GM21515 (cell line): ENCODE data around the gene PHC2.

ENCODE experiments used
- ATAC-seq: cut with Tn5 transposase; IDR thresholded peaks from one replicate; pipeline ENCODE4 v1.9.1; 2021; ENCODE audit not compliant: unreplicated experiment

Gene PHC2

DNA sequence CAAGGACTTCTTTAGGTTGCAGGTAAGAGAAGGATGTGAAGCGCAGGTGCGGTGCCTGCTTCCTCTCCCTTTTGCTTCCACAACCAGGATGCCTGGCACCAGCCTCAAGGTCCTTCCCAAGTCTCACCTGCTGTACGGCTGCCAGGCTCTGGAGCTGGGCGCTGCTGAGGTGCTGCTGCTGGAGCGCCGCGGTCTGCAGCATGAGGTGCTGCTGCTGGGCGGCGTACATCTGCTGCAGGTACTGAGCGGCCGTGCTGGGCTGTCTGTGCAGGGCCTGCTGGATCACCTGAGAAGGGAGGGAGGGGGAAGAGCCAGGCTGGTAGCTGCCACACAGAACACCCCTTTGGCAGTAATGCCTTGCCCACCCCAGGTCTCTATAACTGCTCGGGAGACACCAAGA is 58.7 kb downstream of the PHC2 start:
- no peak for ATAC-seq

DNA sequence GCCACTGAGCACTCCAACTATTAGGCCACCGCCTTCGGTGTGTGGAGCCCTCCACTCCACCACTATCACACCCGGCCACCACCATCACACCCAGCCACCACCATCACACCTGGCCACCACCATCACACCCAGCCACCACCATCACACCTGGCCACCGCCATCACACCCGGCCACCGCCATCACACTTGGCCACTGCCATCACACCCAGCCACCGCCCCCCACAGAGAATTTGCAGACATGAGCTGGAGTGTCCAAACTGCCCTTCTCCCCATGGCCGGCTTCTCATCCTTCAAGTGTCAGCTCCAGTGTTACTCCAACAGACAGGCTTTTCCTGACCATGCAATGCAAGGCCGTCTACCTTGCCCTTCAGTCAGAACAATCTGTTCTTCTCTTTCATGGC is 59.6 kb downstream of the PHC2 start:
- ATAC-seq = no peak

DNA sequence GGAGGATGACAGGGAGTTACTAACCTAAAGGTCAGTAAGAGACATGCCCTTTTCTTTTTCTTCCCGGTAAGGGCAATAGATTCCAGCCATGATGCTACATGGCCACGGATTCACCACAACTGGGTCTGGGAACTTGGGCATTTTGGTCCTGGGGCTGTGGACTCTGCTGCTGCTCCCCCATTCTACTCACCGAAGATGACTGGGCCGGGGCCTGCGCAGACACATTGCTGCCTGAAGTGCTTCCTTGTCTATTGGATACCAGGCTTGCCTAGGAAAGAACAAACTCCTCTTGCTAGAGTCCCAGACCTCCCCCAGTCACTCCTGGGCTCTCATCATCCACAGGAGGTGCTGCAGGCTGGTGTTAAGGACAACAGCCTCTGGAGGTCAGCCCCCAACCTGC is 60.1 kb downstream of the PHC2 start:
- no peak for ATAC-seq

DNA sequence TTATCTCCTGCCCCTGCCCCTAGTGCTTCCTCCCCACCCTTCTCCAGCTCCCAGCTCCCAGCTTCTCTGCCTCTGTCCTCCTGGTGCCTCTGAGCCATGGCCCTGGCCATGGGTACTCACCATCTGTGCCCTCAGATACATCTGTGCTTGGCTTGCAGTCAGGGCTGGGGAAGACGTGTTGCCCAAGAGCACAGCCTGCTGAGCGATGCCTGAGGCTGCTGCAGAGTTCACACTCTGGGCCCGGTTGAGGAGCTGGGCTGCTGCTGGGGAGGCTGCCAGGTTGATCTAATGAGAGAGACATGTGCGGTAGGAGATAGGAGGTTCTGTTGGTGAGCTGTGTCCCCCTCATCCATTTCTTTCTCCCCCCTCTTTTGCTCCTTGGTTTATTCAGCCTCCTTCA is 60.6 kb downstream of the PHC2 start:
- ATAC-seq = no peak

DNA sequence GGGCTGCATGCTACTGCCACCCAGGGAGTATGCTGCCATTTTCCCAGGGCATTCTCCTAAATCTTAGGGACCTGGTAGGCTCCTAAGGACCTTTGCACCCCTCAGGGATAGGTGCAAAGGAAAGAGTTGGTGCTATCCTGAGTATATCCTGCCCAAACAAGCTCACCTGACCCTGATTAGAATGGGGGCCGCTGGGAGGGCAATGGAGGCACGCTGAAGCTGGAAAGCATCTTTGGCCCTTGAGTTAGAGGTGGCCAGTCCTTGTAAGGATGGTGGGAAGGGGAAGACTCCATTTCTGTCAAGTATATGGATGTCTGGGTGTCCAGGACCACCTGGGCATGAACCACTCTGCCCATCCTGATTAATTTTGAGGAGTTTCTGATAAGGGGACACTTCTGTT is 61.1 kb downstream of the PHC2 start:
- no peak for ATAC-seq

DNA sequence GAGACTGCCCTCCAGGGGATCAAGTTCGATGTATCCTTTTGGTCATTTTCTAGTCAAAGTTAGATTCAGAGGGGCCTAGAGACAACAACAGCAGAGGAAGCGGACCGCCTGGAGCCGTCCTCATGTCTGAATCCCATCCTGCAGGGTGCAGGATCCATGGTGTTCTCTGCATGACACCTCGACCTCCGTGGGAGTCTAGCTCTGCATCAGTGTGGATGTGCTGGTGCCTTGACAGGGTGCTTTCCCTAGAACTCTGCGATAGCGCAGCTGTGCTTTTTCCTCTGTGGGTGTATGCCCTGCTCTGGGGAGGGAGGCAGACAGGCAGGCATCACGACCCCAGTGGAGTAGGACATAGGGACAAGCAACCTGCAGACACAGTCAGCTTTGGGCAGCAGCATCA is 61.8 kb downstream of the PHC2 start:
- no peak for ATAC-seq

DNA sequence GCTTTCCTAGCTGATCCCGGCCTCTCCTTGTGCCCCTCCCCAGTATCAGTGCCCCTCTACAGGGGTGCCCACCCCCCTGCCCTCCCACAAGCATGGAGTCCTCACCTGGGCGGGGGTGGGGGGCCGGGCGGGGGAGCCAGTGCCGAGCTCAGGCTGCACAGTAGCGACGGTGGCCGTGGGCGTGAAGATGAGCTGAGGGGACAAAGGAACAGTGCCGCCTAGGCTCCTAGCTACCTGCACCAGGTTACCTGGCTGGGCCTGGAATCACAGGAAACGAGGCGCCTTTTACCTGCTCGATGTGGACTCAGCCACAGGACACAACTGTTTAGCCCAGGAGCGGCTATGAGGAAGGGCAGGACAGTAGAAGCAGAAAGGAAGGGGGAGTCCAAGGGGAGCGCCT is 62.5 kb downstream of the PHC2 start:
- ATAC-seq = no peak

DNA sequence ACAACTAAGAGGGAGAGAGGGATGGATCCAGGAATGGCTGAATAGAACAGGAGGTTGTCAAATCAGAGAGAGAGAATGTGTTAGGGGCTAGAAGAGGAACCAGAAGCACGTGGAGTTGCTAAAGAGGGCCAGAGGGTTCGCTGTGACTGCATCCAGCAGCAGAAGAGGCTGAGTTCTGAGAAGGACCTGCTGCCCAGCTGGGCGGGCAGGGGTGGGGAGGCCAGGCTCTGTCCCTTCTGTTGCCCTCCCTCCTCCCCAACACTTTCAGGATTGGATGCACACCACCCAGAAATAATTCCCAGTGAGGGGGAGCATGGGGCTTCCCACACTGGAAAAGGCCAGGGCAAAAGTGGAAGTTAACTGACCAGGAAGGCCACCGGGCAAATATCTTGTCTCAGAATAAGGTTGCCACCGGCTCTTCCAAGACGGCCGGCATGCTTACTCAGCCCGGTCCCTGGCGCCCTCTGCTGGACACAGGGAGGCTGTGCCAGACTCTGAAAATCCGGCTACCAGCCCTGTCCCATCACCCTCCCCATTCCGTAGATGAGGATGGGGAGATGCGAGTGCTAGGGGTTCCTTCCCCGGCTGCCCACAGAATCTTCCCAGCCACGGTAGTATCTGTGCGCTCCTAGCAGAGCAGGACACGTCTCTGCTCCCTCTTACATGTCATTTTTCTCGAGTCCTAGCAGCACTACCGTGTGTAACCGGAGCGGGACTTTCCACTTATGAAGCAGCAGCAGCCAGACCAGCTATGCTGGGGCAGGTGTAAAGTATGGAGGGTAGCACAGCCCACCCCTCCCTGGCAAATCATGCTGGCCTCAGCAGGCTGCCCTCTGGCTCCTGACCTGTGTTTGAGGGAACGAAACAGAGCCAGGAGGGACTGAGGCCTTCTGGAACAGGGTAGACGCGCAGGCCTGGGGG is 63.1 kb downstream of the PHC2 start:
- ATAC-seq = peak; percentile 61

DNA sequence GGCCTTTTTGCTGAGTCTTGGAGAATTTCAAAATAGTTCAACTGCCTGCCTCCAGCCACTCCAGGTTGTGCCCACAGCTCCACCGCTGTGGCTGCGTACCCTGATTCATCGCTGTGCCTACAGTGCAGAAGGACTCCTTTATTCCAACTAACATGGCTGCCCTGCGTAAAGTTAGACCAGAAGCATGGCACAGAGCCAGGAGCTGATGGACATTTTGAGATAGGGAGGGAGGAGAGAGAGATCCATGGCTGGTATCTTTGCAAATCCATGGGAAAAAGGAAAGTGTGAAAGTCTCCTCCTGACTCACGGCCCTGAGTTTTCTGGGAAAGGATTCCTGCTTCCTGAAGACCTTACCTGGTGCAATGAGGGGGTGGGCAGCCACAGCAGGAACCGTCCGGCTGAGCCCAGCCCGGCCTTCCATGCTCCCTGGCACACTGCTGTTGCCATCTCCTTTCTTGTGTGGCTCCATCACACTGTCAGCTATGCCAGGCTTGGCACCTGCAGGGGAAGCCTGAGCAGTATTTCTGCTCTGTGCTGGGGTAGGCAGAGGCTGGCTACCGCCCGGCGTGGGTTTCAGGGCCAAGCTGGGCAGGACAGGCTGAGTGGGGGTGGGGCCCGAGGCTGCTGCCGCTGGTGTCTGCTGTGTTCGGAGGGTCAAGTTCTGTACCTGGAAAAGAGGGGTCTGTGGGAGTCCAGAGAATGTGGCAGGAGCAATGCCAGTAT is 64.0 kb downstream of the PHC2 start:
- ATAC-seq = no peak

DNA sequence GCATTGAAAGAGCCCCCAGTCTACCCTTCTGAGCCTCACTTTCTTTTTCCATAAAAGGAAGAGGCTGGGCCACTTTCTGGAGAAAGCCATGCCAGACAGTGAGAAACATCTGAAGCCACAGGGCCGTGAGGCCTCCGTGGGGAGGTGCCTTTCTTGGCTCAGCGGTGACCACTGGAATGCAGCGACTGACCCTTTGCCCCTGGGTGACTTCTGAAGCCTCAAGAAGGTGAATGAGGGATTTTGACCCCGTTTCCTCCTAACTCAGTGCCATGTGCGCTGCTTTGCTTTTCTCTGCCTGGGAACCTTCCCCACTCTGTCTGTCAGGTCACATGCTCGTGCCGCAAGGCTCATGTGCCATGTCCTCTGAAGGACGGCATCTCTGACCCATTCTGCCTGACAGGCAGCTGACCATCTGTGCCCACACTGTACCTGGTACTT is 65.3 kb downstream of the PHC2 start:
- ATAC-seq = no peak

DNA sequence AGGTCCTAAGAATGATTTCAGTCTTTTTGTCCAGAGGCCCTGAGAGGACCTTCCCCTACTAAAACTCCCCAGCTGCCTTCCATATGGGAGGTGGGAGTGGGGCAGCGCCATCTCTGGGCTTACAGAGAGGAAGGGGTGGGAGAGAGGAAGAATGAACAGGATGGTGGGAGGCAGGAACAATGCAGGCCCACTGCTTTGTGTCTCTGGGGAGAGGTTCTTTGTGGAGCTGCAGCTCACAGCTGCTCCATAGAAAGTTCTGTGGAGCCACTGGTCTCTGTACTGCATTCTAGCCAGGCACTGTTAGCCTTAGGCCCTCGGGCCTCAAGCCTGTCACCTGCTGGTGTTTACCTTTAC is 66.4 kb downstream of the PHC2 start:
- no peak for ATAC-seq

DNA sequence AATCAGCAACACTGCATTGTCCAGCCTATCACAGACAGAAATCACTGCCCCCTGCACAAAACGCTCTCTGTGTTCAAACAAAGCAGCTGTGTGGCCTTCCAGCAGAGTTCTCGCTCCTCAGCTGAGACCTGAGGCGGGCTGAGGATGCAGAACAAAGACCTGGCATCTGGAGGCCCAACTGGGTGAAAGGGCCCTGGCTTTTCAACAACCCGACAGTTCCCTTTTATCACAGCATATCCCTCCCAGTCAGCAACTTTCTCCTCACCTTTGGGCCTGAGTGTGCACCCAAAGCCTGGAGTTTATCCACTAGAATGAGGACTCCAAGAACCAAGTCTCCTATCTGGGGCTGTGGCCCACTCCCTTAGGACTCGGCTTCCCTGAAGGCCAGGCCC is 67.4 kb downstream of the PHC2 start:
- ATAC-seq = no peak

DNA sequence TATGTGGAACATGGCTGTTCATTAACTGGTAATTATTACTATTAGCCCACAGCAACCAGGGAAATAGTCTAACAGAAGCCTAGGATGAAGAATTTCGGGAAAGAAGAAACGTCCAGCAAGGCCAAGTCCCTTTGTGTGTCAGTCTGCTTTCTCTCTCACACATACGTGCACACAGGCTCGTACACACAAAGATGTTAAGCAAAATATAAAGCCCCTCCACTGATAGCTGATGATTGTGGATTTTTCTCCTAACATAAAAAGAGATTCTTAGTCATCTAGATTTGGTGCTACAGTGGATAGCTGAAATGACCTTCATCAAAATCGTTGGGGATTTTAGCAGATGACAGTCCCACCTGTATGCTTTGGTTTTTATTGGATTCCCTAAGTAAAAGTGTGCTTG is 67.9 kb downstream of the PHC2 start:
- ATAC-seq = no peak

DNA sequence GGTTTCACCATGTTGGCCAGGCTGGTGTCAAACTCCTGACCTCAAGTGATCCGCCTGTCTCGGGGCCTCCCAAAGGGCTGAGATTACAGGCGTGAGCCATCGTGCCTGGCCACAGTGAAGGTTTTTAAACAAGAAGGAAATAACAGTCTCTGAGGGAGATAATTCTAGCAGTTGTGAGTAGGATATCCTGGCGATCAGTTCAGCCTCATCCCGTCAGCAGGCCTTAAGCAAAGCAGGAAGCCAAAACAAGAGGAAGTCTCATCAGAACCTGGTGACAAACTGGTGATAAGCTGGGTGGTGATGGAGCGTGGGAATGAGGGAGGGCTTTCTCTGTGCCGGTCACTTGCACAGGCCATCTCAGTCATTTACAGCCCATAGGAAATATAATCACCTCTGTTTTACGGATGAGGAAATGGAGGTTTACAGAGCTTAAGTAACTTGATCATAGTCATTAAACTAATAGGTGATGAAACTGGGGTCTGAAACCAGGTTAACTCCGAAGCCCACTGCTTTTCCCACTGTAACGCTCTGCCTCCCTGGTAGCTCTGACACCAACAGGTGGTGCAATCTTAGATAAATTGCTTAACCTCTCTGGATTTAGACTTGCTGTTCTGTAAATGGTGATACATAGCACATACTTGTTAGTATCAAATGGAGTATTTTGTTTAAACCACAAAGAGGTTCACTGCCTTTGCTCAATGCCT is 69.2 kb downstream of the PHC2 start:
- ATAC-seq = no peak

DNA sequence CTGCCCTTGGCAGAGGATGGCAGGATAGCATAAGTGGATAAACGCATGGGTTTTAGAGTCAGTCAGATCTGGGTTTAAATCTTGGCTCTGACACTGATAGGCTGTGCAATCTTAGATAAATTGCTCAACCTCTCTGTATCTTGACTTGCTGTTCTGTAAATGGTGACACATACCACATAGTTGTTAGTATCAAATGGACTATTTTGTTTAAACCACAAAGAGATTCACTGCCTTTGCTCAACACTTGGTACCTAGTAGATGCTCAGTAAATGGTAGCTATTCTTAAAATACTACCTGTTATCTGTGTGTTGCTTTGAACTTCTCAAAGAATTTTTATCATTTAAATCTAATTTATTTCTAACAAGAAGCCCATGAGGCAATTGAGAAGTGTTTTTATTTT is 70.5 kb downstream of the PHC2 start:
- no peak for ATAC-seq

DNA sequence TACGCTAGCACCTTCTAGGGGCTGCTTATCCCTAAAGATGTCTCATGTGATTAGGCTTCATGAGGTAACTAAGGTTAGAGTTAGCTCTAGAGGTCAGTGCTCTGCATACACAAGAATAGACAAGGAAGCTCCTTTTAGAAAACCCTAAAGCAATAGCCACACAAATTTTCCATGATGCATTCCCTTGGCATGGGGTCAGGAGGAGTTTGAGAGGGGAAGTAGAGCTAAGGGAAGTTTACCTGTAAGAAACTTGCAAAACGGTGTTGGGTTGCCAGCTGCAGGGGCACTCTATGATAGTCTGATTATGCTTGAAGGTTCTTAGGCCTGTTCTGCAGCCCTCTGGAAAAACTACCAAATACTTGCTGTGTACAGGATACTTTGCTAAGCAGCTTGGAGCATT is 71.0 kb downstream of the PHC2 start:
- ATAC-seq = no peak

DNA sequence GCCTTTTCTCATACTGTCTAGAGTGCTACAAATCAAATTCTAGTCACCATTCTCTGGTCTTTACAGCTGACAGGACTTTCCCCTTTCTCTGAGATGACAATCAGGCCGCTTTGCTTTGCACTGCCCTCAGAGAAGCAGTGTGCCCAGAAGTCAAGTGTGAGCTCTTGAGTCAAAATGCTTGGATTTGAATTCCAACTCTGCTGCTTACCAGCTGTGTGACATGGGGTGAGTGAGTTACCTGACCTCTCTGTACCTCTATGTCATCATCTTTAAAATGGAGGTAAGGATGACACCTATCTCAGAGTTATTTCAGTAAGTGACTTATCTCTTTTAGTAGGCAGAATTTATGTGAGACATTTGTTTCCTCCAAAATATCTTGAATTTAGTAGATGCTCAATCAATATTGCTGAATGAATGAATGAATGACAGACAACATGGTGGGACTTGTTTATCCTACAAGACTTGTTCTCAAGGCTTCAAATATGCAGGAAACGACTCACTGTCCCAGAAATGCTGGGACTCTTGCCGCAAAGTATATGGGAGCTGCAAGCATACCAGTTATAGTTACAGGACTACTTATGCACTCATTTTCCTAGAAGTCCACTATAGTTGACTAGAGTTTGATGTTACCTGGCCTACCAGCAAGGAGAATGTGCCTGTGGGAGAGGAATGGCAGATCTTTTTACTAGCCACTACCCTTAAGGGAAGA is 71.9 kb downstream of the PHC2 start:
- no peak for ATAC-seq

DNA sequence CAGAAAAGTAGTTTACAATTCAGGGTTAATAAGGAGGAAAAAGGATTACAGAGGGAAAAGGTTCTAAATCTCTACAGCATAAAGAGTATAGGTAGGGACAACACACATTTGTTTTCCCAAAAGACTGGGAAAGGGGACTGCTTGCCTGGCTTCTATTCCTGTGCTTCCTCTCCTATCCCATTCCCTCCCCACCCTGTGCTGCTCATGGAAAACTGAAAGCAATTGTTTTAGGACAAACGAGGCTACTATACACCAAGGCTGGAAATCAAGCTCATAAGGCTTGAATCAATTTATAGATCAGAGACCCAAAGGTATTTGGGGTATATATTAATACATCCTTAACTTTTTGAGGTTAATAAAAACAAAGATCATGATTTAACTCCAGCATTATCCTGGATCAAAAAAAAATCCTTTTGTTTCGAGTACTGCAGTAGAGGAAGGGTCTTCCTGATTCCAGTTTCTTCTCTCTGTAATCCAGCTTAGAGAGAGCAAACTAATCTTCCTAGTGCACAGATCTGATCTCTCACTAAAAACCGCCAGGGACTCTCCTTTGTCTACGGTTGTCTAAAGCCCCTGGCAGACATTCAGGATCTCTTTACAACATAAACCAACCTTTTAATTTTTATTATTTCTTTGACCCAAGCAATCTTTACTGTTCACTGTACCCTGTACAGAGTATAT is 72.6 kb downstream of the PHC2 start:
- ATAC-seq = no peak

DNA sequence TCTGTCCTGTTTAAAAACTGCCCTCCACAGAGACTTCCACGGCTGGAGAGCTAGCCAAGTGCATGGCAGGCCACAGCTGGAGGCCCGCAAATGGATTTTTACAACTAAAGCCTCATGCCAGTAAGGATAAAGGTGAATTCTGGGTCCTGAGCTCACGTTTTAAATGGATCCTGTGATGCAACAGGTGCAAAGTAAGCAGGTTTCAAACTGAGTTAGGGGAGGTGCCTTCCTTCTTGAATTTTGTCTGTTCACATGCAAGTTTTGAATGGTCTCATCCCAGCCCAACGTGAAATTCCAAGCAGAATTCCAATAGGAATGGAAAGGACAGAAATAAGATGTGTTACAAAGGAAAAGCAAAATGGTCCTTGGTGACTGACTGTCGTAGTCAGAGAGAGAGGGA is 73.8 kb downstream of the PHC2 start:
- no peak for ATAC-seq

DNA sequence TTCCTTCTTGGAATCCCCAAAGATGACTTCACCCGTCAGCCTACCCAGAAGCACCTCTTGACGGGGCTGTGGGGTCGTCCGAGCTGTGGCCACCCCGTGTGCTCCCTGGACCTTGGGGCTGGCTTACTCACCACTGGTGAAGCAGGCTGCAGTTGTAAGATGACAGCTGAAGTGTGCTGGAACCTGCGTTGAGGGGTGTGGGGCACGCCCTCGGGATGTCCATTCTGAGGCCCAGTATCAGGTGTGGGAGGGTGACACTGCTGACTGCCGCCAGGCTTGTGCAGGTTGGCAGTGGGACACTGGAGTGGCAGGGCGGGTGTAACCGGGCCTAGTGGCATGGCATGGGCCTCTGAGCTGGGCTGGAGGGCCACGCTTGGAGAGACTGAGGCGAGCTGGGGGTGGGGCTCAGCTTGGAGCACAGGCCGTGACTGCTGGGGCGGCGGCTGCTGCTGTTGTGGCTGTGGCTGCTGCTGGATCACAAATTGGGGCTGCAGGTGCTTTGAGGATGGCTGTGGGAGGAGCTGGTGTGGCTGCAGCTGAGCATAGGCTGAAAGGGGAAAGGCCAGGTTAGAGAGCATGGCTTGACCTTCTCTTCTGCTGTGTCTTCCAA is 76.1 kb downstream of the PHC2 start:
- no peak for ATAC-seq
